ENCODE results near the gene DTX2.
"Not testable (repeated sequence)": the region's sequence is repeated elsewhere in the genome, so short reads cannot be mapped to it uniquely, and the experiment has no call there.

DNA sequence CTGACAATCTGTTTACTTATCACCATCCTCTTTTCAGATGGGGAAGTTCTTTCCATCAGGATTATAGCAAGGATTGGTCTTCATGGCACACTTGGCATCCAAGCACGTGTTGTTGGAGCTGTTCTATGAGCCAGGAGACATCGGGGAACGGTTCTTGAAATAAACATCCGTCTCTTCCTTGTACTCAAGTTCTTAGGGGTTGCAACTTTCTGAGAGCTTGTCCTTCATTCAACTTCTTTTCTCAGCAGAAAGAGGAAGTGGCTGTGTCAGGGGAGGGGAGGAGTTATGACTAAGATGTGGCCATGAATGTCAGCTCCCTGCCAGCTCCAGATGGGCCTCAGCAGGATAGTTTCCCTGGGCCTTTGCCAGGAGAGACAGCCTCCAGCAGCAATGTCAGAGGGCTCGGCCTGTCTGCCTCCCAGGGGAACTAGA, 15.9 kb upstream of the DTX2 start:
- not testable (repeated sequence) for TF ChIP-seq CTCF (optimal IDR thresholded peaks at IDR 0.05 in 1 of 3, IDR thresholded peaks at IDR 0.05 in 1 of 3, conservative IDR thresholded peaks at IDR 0.05 in 1 of 3; ENCODE audit: extremely low read depth in 1 of 3, insufficient read depth in 2 of 3, low read length in 3 of 3); EZH2 (IDR thresholded peaks at IDR 0.05; ENCODE audit: low read length)
